ENCODE data around the gene PAFAH1B1.
"Not testable (repeated sequence)": the region's sequence is repeated elsewhere in the genome, so short reads cannot be mapped to it uniquely, and the experiment has no call there.

The PAFAH1B1 gene

GRCh38 chr17:2635241-2635640, 41.8 kb downstream of the PAFAH1B1 start:
- peaks cover 33% of the 10 kb centered on the region for H3K4me1 Mint-ChIP-seq
- ATAC-seq (ENCODE audit: low read depth), result no peak
- H3K9me3 Mint-ChIP-seq, result no peaks in the 10 kb centered on the region
- H3K27me3 Mint-ChIP-seq, result no peaks in the 10 kb centered on the region
- H3K4me3 Mint-ChIP-seq, result no peak overlapping the region
- peaks cover 10% of the 10 kb centered on the region for H3K36me3 Mint-ChIP-seq
- H3K27ac Mint-ChIP-seq, result no peak overlapping the region
- DNase-seq (ENCODE audit: low spot score in 2 of 2), result no peak

- no peak overlapping the region for H3K4me3 Mint-ChIP-seq
- DNase-seq (ENCODE audit: low spot score in 2 of 2) (no peak), ATAC-seq (ENCODE audit: low read depth) (no peak)
- peak overlapping the region; percentile 74 for H3K27ac Mint-ChIP-seq
- H3K27me3 Mint-ChIP-seq, result no peaks in the 10 kb centered on the region
- H3K4me1 Mint-ChIP-seq, result peaks cover 29% of the 10 kb centered on the region
- H3K36me3 Mint-ChIP-seq, result peaks cover 10% of the 10 kb centered on the region
- no peaks in the 10 kb centered on the region for H3K9me3 Mint-ChIP-seq
These were observed 42.2 kb downstream of the PAFAH1B1 start for GRCh38 chr17:2635675-2636074.

DNA sequence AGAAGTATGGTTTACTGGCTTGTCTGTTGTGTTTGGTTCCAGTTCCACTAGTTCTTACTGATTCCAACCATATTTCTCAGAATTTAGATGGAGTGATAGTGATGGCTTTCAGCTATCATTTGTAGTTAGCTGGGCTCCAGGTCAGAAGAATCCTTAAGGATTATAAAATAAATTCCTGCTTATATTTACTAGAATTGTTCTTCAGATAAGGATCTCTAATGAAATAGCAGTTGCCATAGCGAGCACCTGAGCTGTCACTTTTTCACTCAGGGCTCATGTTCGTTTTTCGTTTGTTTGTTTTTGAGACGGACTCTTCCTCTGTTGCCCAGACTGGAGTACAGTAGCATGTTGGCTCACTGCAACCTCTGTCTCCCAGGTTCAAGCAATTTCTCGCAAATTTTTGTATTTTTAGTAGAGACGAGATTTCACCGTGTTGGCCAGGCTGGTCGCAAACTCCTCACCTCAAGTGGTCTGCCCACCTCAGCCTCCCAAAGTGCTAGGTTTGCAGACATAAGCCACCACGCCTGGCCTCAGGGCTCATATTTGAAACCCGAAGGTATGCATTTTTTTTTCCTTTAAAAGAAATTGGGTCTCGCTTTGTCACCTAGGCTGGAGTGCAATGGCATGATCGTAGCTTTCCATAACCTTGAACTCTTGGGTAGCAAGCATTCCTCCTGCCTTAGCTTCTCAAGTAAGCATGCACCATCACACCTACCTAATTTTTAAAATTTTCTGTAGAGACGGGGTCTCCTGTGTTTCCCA, 42.9 kb downstream of the PAFAH1B1 start:
- DNase-seq (ENCODE audit: low spot score in 2 of 2), result no peak
- Mint-ChIP-seq H3K27ac (peak overlapping the region; percentile 78), H3K9me3 (no peaks in the 10 kb centered on the region), H3K36me3 (peaks cover 13% of the 10 kb centered on the region), H3K4me3 (no peak overlapping the region), H3K27me3 (no peaks in the 10 kb centered on the region), H3K4me1 (peaks cover 30% of the 10 kb centered on the region)
- ATAC-seq (ENCODE audit: low read depth), result no peak

DNA sequence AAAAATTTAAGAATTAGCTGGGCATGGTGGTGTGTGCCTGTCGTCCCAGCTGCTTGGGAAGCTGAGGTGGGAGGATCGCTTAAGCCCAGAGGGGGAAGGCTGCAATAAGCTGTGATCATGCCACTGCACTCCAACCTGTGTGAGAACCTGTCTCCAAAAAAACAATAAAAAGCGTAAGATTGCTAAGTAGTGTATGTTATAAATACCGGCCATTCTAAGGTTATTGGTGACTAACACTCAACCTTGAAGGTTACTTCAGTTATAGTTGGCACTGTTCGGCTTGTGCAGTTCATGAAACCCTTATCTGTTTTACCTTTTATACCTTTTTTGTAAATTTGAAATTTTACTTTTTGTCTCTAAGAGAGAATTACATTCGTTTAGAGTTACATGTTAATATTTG, 44.0 kb downstream of the PAFAH1B1 start:
- ATAC-seq (ENCODE audit: low read depth), result no peak
- Mint-ChIP-seq H3K9me3 (no peaks in the 10 kb centered on the region), H3K36me3 (peaks cover 14% of the 10 kb centered on the region), H3K4me3 (no peak overlapping the region), H3K27ac (peak overlapping the region; percentile 78), H3K4me1 (peaks cover 21% of the 10 kb centered on the region), H3K27me3 (no peaks in the 10 kb centered on the region)
- DNase-seq (ENCODE audit: low spot score in 2 of 2), result no peak

- Mint-ChIP-seq H3K4me3 (no peak overlapping the region), H3K27ac (no peak overlapping the region), H3K27me3 (no peaks in the 10 kb centered on the region), H3K9me3 (no peaks in the 10 kb centered on the region), H3K4me1 (peaks cover 10% of the 10 kb centered on the region), H3K36me3 (peaks cover 17% of the 10 kb centered on the region)
- no peak for DNase-seq (ENCODE audit: low spot score in 2 of 2)
- ATAC-seq (ENCODE audit: low read depth), result no peak
These were observed 51.5 kb downstream of the PAFAH1B1 start for GRCh38 chr17:2644971-2645370.

- Mint-ChIP-seq H3K4me1 (peaks cover 6% of the 10 kb centered on the region), H3K36me3 (peaks cover 20% of the 10 kb centered on the region), H3K9me3 (no peaks in the 10 kb centered on the region), H3K4me3 (no peak overlapping the region), H3K27me3 (no peaks in the 10 kb centered on the region), H3K27ac (peak overlapping the region; percentile 81)
- no peak for DNase-seq (ENCODE audit: low spot score in 2 of 2)
- ATAC-seq (ENCODE audit: low read depth), result peak; percentile 80
These were observed 54.5 kb downstream of the PAFAH1B1 start for GRCh38 chr17:2647957-2648356.

DNA sequence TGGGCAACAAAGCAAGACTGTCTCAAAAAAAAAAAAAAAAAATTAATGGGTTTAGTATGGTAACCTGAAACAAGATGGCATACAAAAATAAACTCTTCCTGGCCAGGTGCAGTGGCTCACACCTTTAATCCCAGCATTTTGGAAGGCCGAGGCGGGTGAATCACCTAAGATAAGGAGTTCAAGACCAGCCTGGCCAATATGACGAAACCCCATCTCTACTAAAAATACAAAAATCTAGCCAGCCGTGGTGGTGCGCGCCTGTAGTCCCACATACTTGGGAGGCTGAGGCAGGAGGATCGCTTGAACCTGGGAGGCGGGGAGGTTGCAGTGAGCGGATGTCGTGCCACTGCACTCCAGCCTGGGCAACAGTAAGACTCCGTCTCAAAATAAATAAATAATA, 55.7 kb downstream of the PAFAH1B1 start:
- Mint-ChIP-seq H3K9me3 (no peaks in the 10 kb centered on the region), H3K27me3 (no peaks in the 10 kb centered on the region), H3K4me3 (no peak overlapping the region), H3K4me1 (peaks cover 3% of the 10 kb centered on the region), H3K27ac (no peak overlapping the region), H3K36me3 (peaks cover 21% of the 10 kb centered on the region)
- DNase-seq (ENCODE audit: low spot score in 2 of 2), result no peak
- no peak for ATAC-seq (ENCODE audit: low read depth)

DNA sequence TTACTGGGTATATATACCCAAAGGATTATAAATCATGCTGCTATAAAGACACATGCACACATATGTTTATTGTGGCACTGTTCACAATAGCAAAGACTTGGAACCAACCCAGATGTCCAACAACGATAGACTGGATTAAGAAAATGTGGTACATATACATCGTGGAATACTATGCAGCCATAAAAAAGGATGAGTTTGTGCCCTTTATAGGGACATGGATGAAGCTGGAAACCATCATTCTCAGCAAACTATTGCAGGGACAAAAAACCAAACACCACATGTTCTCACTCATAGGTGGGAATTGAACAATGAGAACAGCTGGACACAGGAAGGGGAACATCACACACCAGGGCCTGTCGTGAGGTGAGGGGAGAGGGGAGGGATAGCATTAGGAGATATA, 59.5 kb downstream of the PAFAH1B1 start:
- H3K36me3 Mint-ChIP-seq, result peaks cover 23% of the 10 kb centered on the region
- H3K27me3 Mint-ChIP-seq; H3K4me1 Mint-ChIP-seq; H3K4me3 Mint-ChIP-seq; ATAC-seq (ENCODE audit: low read depth); H3K9me3 Mint-ChIP-seq; DNase-seq (ENCODE audit: low spot score in 2 of 2): not testable (repeated sequence)
- H3K27ac Mint-ChIP-seq, result peak overlapping the region; percentile 31

DNA sequence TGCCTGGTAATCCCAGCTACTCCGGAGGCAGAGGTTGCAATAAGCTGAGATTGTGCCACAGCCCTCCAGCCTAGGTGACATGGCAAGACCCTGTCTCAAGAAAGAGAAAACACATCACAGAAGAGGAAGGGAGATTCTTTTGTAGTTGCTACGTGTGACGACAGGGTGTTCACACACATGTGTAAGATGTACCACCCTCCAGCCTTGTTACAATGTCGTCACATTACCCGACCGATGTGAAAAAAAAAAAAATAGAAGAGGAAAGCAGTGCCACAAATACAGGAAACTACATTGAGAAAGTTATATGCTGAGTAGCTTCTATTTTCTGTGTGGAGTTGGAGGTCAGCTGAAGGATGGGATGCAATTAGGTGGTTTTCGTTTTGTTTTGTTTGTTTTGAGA, 62.1 kb downstream of the PAFAH1B1 start:
- H3K4me1 Mint-ChIP-seq, result peaks cover 10% of the 10 kb centered on the region
- peak overlapping the region; percentile 24 for H3K27ac Mint-ChIP-seq
- DNase-seq (ENCODE audit: low spot score in 2 of 2) (no peak), ATAC-seq (ENCODE audit: low read depth) (no peak)
- no peak overlapping the region for H3K4me3 Mint-ChIP-seq
- peaks cover 26% of the 10 kb centered on the region for H3K36me3 Mint-ChIP-seq
- H3K27me3 Mint-ChIP-seq, result no peaks in the 10 kb centered on the region
- no peaks in the 10 kb centered on the region for H3K9me3 Mint-ChIP-seq

DNA sequence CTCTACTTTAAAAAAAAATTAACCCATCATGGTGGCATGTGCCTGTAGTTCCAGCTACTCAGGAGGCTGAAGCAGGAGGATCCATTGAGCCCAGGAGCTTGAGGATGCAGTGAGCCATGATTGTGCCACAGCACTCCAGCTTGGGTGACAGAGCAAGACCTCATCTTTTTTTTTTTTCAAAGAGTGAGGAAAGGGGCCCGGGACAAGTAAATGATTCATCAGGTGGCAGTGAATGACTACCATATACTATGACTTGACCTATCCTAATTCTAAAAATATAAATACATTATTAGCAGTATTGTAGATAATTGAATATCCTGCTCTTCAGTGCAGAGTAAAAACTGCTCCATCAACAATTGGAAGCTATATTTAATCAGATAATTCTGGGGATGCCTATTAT, 62.8 kb downstream of the PAFAH1B1 start:
- H3K27me3 Mint-ChIP-seq, result no peaks in the 10 kb centered on the region
- no peak overlapping the region for H3K27ac Mint-ChIP-seq
- H3K4me3 Mint-ChIP-seq, result no peak overlapping the region
- H3K9me3 Mint-ChIP-seq, result no peaks in the 10 kb centered on the region
- H3K4me1 Mint-ChIP-seq, result peaks cover 14% of the 10 kb centered on the region
- no peak for DNase-seq (ENCODE audit: low spot score in 2 of 2)
- peaks cover 26% of the 10 kb centered on the region for H3K36me3 Mint-ChIP-seq
- ATAC-seq (ENCODE audit: low read depth), result no peak

- not testable (repeated sequence) for H3K9me3 Mint-ChIP-seq; DNase-seq (ENCODE audit: low spot score in 2 of 2); H3K4me3 Mint-ChIP-seq; ATAC-seq (ENCODE audit: low read depth); H3K27me3 Mint-ChIP-seq; H3K27ac Mint-ChIP-seq
- peaks cover 19% of the 10 kb centered on the region for H3K4me1 Mint-ChIP-seq
- peaks cover 13% of the 10 kb centered on the region for H3K36me3 Mint-ChIP-seq
These were observed 65.9 kb downstream of the PAFAH1B1 start for GRCh38 chr17:2659337-2659736.

DNA sequence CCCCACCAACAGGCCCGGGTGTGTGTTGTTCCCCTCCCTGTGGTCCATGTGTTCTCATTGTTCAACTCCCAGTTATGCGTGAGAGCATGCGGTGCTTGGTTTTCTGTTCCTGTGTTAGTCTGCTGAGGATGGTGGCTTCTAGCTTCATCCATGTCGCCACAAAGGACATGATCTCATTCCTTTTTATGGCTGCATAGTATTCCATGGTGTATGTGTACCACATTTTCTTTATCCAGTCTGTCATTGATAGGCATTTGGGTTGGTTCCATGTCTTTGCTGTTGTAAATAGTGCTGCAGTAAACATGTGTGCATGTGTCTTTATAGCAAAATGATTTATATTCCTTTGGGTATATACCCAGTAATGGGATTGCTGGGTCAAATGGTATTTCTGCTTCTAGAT, 67.0 kb downstream of the PAFAH1B1 start:
- Mint-ChIP-seq H3K36me3 (peaks cover 14% of the 10 kb centered on the region), H3K4me1 (peaks cover 19% of the 10 kb centered on the region)
- H3K27me3 Mint-ChIP-seq; ATAC-seq (ENCODE audit: low read depth); H3K27ac Mint-ChIP-seq; DNase-seq (ENCODE audit: low spot score in 2 of 2); H3K9me3 Mint-ChIP-seq; H3K4me3 Mint-ChIP-seq: not testable (repeated sequence)

DNA sequence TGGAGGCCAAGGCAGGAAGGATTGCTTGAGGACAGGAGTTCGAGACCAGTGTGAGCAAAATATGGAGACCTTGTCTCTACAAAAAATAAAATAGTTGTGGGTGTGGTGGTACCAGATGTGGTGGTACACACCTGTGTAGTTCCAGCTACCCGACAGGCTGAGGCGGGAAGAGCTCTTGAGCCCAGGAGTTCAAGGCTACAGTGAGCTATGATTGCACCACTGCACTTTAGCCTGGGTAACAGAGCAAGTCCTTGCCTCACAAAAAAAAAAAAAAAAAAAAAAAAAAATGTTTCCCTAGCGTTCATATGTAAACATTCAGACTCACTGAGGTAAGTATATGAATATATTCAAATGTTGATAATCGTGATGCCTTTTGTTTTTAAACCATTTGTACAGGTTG, 78.6 kb downstream of the PAFAH1B1 start:
- H3K4me1 Mint-ChIP-seq, result peaks cover 6% of the 10 kb centered on the region
- no peaks in the 10 kb centered on the region for H3K27me3 Mint-ChIP-seq
- ATAC-seq (ENCODE audit: low read depth), result no peak
- H3K4me3 Mint-ChIP-seq, result no peak overlapping the region
- DNase-seq (ENCODE audit: low spot score in 2 of 2), result no peak
- peaks cover 34% of the 10 kb centered on the region for H3K36me3 Mint-ChIP-seq
- H3K9me3 Mint-ChIP-seq, result no peaks in the 10 kb centered on the region
- no peak overlapping the region for H3K27ac Mint-ChIP-seq

DNA sequence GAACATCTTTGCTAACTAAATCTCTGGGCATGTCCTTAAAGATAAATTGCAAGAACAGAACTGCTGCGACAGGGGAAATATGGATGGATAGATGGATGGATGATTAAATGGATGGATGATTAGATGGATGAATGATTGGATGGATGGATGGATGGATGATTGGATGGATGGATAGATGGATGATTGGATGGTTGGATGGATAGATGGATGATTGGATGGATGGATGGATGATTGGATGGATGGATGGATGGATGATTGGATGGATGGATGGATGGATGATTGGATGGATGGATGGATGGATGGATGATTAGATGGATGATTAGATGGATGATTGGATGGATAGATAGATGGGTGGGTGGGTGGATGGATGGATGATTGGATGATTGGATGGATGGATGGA, 85.8 kb downstream of the PAFAH1B1 start:
- H3K4me1 Mint-ChIP-seq; ATAC-seq (ENCODE audit: low read depth); H3K9me3 Mint-ChIP-seq; H3K4me3 Mint-ChIP-seq; DNase-seq (ENCODE audit: low spot score in 2 of 2); H3K27me3 Mint-ChIP-seq: not testable (repeated sequence)
- Mint-ChIP-seq H3K27ac (peak overlapping the region; percentile 19), H3K36me3 (peaks cover 26% of the 10 kb centered on the region)

GRCh38 chr17:2680961-2681360, 87.5 kb downstream of the PAFAH1B1 start:
- no peaks in the 10 kb centered on the region for H3K9me3 Mint-ChIP-seq
- ATAC-seq (ENCODE audit: low read depth), result no peak
- no peak overlapping the region for H3K4me3 Mint-ChIP-seq
- H3K27ac Mint-ChIP-seq, result no peak overlapping the region
- no peaks in the 10 kb centered on the region for H3K27me3 Mint-ChIP-seq
- peaks cover 22% of the 10 kb centered on the region for H3K36me3 Mint-ChIP-seq
- H3K4me1 Mint-ChIP-seq, result no peaks in the 10 kb centered on the region
- DNase-seq (ENCODE audit: low spot score in 2 of 2), result no peak
